HepG2 (cell line): ENCODE data around the gene GAGE10. TPM values are rescaled to one million over a fixed set of nuclear protein-coding genes. Genes with fewer than 3 reads are reported as not detected.
"Not testable (repeated sequence)": the region's sequence is repeated elsewhere in the genome, so short reads cannot be mapped to it uniquely, and the experiment has no call there.

Source experiments
- ATAC-seq: fragments of 200-7000 bp; cut with Tn5 transposase; 3 replicates; pipeline ENCODE4 v1.9.1; 2020; ENCODE audit warnings: mild to moderate bottlenecking, moderate library complexity
- BruUV-seq: library from RNA; stranded (reverse); fragments of 400-500 nt; replicated peaks from 2 replicates; lab custom pipeline; 2021; lab: Mats Ljungman, UMichigan
- CTCF ChIA-PET: fragments of 300-600 bp; formaldehyde crosslinking; extraction: SDS; loops from one replicate; lab custom pipeline; 2021; ENCODE audit warnings: low total read pairs, inconsistent platforms, low intra/inter-chr PET ratio; lab: Yijun Ruan, JAX
- POLR2A ChIA-PET: fragments of 350-600 bp; sonication (Branson Sonifier 250); formaldehyde crosslinking; loops from one replicate; lab custom pipeline; 2020; ENCODE audit warnings: antibody characterized with exemption, inconsistent platforms; lab: Yijun Ruan, JAX
- DNase-seq: peaks from one replicate; pipeline ENCODE4 v3.0.0-alpha.2; 2015; ENCODE audit warnings: low spot score
- FAIRE-seq: peaks from 3 replicates; lab custom pipeline; 2011; peaks lifted over from hg19 to GRCh38; lab: Jason Lieb, UNC
- H2AFZ ChIP-seq: one replicate; pipeline ENCODE4 v1.6.1; 2011; ENCODE audit warnings: low read length, inconsistent platforms
- H3K27ac ChIP-seq: fragments of 300-600 bp; 3 replicates; pipeline ENCODE4 v1.8.0; 2011; ENCODE audit warnings: mixed run types, mild to moderate bottlenecking, mixed read lengths, low read length, inconsistent platforms; ENCODE audit not compliant: insufficient read depth; ENCODE audit errors: extremely low read length
- H3K27me3 ChIP-seq, 2 experiments: fragments of 200-600 bp in 1 of 2; 2 replicates in 1 of 2; 3 replicates in 1 of 2; pipeline versions ENCODE4 v1.6.0 to v1.8.0; 2011; ENCODE audit warnings: low read length in 2 of 2, mild to moderate bottlenecking in 2 of 2, moderate library complexity in 2 of 2, inconsistent platforms in 1 of 2; ENCODE audit not compliant: insufficient read depth in 2 of 2, control insufficient read depth in 1 of 2
- H3K36me3 ChIP-seq, 2 experiments: fragments of 200-600 bp in 1 of 2; replicated peaks in 1 of 2; 2 replicates in 1 of 2; 3 replicates in 1 of 2; pipeline versions ENCODE4 v1.5.1 to v1.8.0; 2011; ENCODE audit warnings: low read length in 2 of 2, inconsistent platforms in 1 of 2; ENCODE audit not compliant: insufficient read depth in 2 of 2, control insufficient read depth in 1 of 2
- H3K4me1 ChIP-seq: 2 replicates; pipeline ENCODE4 v1.5.1; 2012; ENCODE audit warnings: low read length, inconsistent platforms; ENCODE audit not compliant: insufficient read depth
- H3K4me2 ChIP-seq: 2 replicates; pipeline ENCODE4 v1.6.0; 2011; ENCODE audit warnings: low read depth, low read length, inconsistent platforms
- H3K4me3 ChIP-seq, 3 experiments: fragments of 200-600 bp in 1 of 3; sonication (generic), shearing (Covaris generic) in 1 of 3; replicated peaks in 1 of 3; 2 replicates each; pipeline ENCODE4 v1.5.1; 2011 to 2016; ENCODE audit warnings: low read length in 3 of 3, inconsistent platforms in 2 of 3, low read depth in 2 of 3, mild to moderate bottlenecking in 2 of 3, control low read depth in 1 of 3, mixed read lengths in 1 of 3; ENCODE audit not compliant: insufficient read depth in 1 of 3
- H3K79me2 ChIP-seq: one replicate; pipeline ENCODE4 v1.6.1; 2011; ENCODE audit warnings: low read length, inconsistent platforms; ENCODE audit not compliant: insufficient read depth
- H3K9ac ChIP-seq: 2 replicates; pipeline ENCODE4 v1.6.0; 2011; ENCODE audit warnings: mild to moderate bottlenecking, low read depth, low read length, inconsistent platforms; ENCODE audit not compliant: insufficient read depth
- H3K9me3 ChIP-seq: 2 replicates; pipeline ENCODE4 v1.5.1; 2012; ENCODE audit warnings: mild to moderate bottlenecking, low read length
- H4K20me1 ChIP-seq: 2 replicates; pipeline ENCODE4 v1.6.0; 2011; ENCODE audit warnings: inconsistent platforms, mild to moderate bottlenecking, low read length, moderate library complexity; ENCODE audit not compliant: insufficient read depth
- WGBS: methylation state at CpG from one replicate; pipeline ENCODE4 v1.1.6; 2017; ENCODE audit warnings: low lambda C conversion rate; 5-methylcytosine and 5-hydroxymethylcytosine counted together
- in situ Hi-C: cut with HindIII; loops from 2 replicates; pipeline ENCODE4 v1.10.0; 2017; ENCODE audit warnings: low pct_unique_long_range_greater_than_20kb; ENCODE audit not compliant: extremely low pct_ligation_motif_present
- intact Hi-C: fragments of 100-400 bp; cut with micrococcal nuclease; formaldehyde crosslinking; loops from one replicate; pipeline ENCODE4 v1.10.0; 2022; ENCODE audit not compliant: unreplicated experiment
- polyA plus RNA-seq, 8 experiments: library from polyadenylated mRNA; depleted of rRNA in 3 of 8; stranded (reverse) in 7 of 8; unstranded in 1 of 8; fragments of >200 nt; fragmentation: Illumina TruSeq in 4 of 8; extraction: Trizol in 4 of 8; gene quantifications; 2 replicates each; pipeline versions ENCODE4 v1.2.1 to v1.2.3, GENCODE V29; 2011 to 2016; ENCODE audit warnings: low read depth in 4 of 8, missing spikeins in 1 of 8, mixed read lengths in 1 of 8; ENCODE audit not compliant: insufficient read depth in 1 of 8
- total RNA-seq, 5 experiments: library from RNA; depleted of rRNA; stranded (reverse); fragments of >200 nt; fragmentation: Illumina TruSeq; extraction: Trizol; gene quantifications; 2 replicates each; pipeline ENCODE4 v1.2.3, GENCODE V29; 2016; ENCODE audit warnings: low read depth in 1 of 5

The GAGE10 gene
- total and polyA plus RNA-seq, 2 of the 13 experiments (the other 11 are each of a cell fraction or from before 2014, with no cell fraction given) = not detected

GRCh38 chrX:49344496-49345175 is 41.2 kb downstream of the GAGE10 start:
- H3K4me1 ChIP-seq, H3K9ac ChIP-seq, H3K4me2 ChIP-seq, H3K27me3 ChIP-seq, BruUV-seq, POLR2A ChIA-PET, H3K4me3 ChIP-seq, H4K20me1 ChIP-seq, H3K36me3 ChIP-seq, H3K27ac ChIP-seq, CTCF ChIA-PET, H3K79me2 ChIP-seq, H3K9me3 ChIP-seq, DNase-seq, H2AFZ ChIP-seq, intact Hi-C loops, FAIRE-seq, in situ Hi-C loops, ATAC-seq: not testable (repeated sequence)
- WGBS = 36% methylated on average over 14 of the region's 15 CpGs

- H3K36me3 ChIP-seq, H3K27ac ChIP-seq, H3K27me3 ChIP-seq, in situ Hi-C loops, FAIRE-seq, BruUV-seq, H3K4me2 ChIP-seq, H3K79me2 ChIP-seq, DNase-seq, CTCF ChIA-PET, H3K9ac ChIP-seq, H3K4me3 ChIP-seq, H2AFZ ChIP-seq, ATAC-seq, H4K20me1 ChIP-seq, H3K9me3 ChIP-seq, intact Hi-C loops, H3K4me1 ChIP-seq, POLR2A ChIA-PET: not testable (repeated sequence)
- WGBS = 40% methylated on average over 9 of the region's 10 CpGs
These were observed 42.0 kb downstream of the GAGE10 start for GRCh38 chrX:49345402-49345801.

GRCh38 chrX:49346150-49346549 is 42.7 kb downstream of the GAGE10 start:
- BruUV-seq, ATAC-seq, FAIRE-seq, intact Hi-C loops, POLR2A ChIA-PET, H3K4me3 ChIP-seq, DNase-seq, H3K4me2 ChIP-seq, H3K27ac ChIP-seq, H4K20me1 ChIP-seq, H2AFZ ChIP-seq, H3K4me1 ChIP-seq, CTCF ChIA-PET, H3K79me2 ChIP-seq, H3K9ac ChIP-seq, H3K36me3 ChIP-seq, in situ Hi-C loops, H3K9me3 ChIP-seq, H3K27me3 ChIP-seq: not testable (repeated sequence)
- WGBS = 41% methylated on average over 11 of the region's 11 CpGs

Other genes starting within 250 kb of the GAGE10 start
- gene CCDC120, start 244.6 kb upstream of the GAGE10 start, total RNA-seq (2016; rRNA removed; fragmentation: Illumina TruSeq; extraction: Trizol) = 0.89 and 1.3 TPM in 2 replicates
- gene CCDC120, start 244.6 kb upstream of the GAGE10 start, polyA plus RNA-seq (2011; rRNA removed) = 3.2 and 3.7 TPM in 2 replicates
- gene PRAF2, start 229.6 kb upstream of the GAGE10 start, total RNA-seq (2016; rRNA removed; fragmentation: Illumina TruSeq; extraction: Trizol) = 0.33 TPM in 1 of 2 replicates, not detected in the other
- gene PRAF2, start 229.6 kb upstream of the GAGE10 start, polyA plus RNA-seq (2011; rRNA removed) = 2.6 and 4.3 TPM in 2 replicates
- gene WDR45, start 223.8 kb upstream of the GAGE10 start, total RNA-seq (2016; rRNA removed; fragmentation: Illumina TruSeq; extraction: Trizol) = 14.0 and 16.4 TPM in 2 replicates
- 65.5 and 91.1 TPM in 2 replicates for gene WDR45, start 223.8 kb upstream of the GAGE10 start, polyA plus RNA-seq (2011; rRNA removed)
- 18.7 and 21.5 TPM in 2 replicates for gene GPKOW, start 179.9 kb upstream of the GAGE10 start, total RNA-seq (2016; rRNA removed; fragmentation: Illumina TruSeq; extraction: Trizol)
- gene GPKOW, start 179.9 kb upstream of the GAGE10 start, polyA plus RNA-seq (2011; rRNA removed) = 22.6 and 26.2 TPM in 2 replicates
- gene MAGIX, start 140.9 kb upstream of the GAGE10 start, total RNA-seq (2016; rRNA removed; fragmentation: Illumina TruSeq; extraction: Trizol) = 1.0 and 1.2 TPM in 2 replicates
- 0.37 and 0.63 TPM in 2 replicates for gene MAGIX, start 140.9 kb upstream of the GAGE10 start, polyA plus RNA-seq (2011; rRNA removed)
- 0.18 and 0.40 TPM in 2 replicates for gene PLP2, start 131.7 kb upstream of the GAGE10 start, total RNA-seq (2016; rRNA removed; fragmentation: Illumina TruSeq; extraction: Trizol)
- 3.6 and 5.1 TPM in 2 replicates for gene PLP2, start 131.7 kb upstream of the GAGE10 start, polyA plus RNA-seq (2011; rRNA removed)
- gene PRICKLE3, start 117.3 kb upstream of the GAGE10 start, total RNA-seq (2016; rRNA removed; fragmentation: Illumina TruSeq; extraction: Trizol) = 2.5 and 2.6 TPM in 2 replicates
- 2.6 and 2.9 TPM in 2 replicates for gene PRICKLE3, start 117.3 kb upstream of the GAGE10 start, polyA plus RNA-seq (2011; rRNA removed)
- 1.7 and 2.5 TPM in 2 replicates for gene SYP, start 103.5 kb upstream of the GAGE10 start, total RNA-seq (2016; rRNA removed; fragmentation: Illumina TruSeq; extraction: Trizol)
- gene SYP, start 103.5 kb upstream of the GAGE10 start, polyA plus RNA-seq (2011; rRNA removed) = 2.0 and 4.4 TPM in 2 replicates
- gene CACNA1F, start 70.3 kb upstream of the GAGE10 start, total RNA-seq (2016; rRNA removed; fragmentation: Illumina TruSeq; extraction: Trizol) = not detected in 2 replicates
- 0.03 and 0.09 TPM in 2 replicates for gene CACNA1F, start 70.3 kb upstream of the GAGE10 start, polyA plus RNA-seq (2011; rRNA removed)
- gene CCDC22, start 68.2 kb upstream of the GAGE10 start, total RNA-seq (2016; rRNA removed; fragmentation: Illumina TruSeq; extraction: Trizol) = 11.2 and 13.1 TPM in 2 replicates
- gene CCDC22, start 68.2 kb upstream of the GAGE10 start, polyA plus RNA-seq (2011; rRNA removed) = 11.0 and 17.1 TPM in 2 replicates
- not detected in 2 replicates for gene FOXP3, start 38.9 kb upstream of the GAGE10 start, total RNA-seq (2016; rRNA removed; fragmentation: Illumina TruSeq; extraction: Trizol)
- gene FOXP3, start 38.9 kb upstream of the GAGE10 start, polyA plus RNA-seq (2011; rRNA removed) = 0.04 and 0.07 TPM in 2 replicates
- 0.07 and 0.84 TPM in 2 replicates for gene PPP1R3F, start 33.9 kb upstream of the GAGE10 start, total RNA-seq (2016; rRNA removed; fragmentation: Illumina TruSeq; extraction: Trizol)
- gene PPP1R3F, start 33.9 kb upstream of the GAGE10 start, polyA plus RNA-seq (2011; rRNA removed) = 0.46 and 0.82 TPM in 2 replicates
- gene GAGE12J, start 18.4 kb downstream of the GAGE10 start, total RNA-seq (2016; rRNA removed; fragmentation: Illumina TruSeq; extraction: Trizol) = not detected in 2 replicates
- gene GAGE12J, start 18.4 kb downstream of the GAGE10 start, polyA plus RNA-seq (2011; rRNA removed) = not detected in 2 replicates
- not detected in 2 replicates for gene GAGE13, start 27.9 kb downstream of the GAGE10 start, total RNA-seq (2016; rRNA removed; fragmentation: Illumina TruSeq; extraction: Trizol)
- gene GAGE13, start 27.9 kb downstream of the GAGE10 start, polyA plus RNA-seq (2011; rRNA removed) = not detected in 2 replicates
- gene GAGE12C, start 228.5 kb downstream of the GAGE10 start, total RNA-seq (2016; rRNA removed; fragmentation: Illumina TruSeq; extraction: Trizol) = not detected in 2 replicates
- not detected in 2 replicates for gene GAGE12C, start 228.5 kb downstream of the GAGE10 start, polyA plus RNA-seq (2011; rRNA removed)
- gene GAGE12D, start 238.1 kb downstream of the GAGE10 start, total RNA-seq (2016; rRNA removed; fragmentation: Illumina TruSeq; extraction: Trizol) = not detected in 2 replicates
- gene GAGE12D, start 238.1 kb downstream of the GAGE10 start, polyA plus RNA-seq (2011; rRNA removed) = not detected in 2 replicates
- gene GAGE12E, start 247.6 kb downstream of the GAGE10 start, total RNA-seq (2016; rRNA removed; fragmentation: Illumina TruSeq; extraction: Trizol) = not detected in 2 replicates
- gene GAGE12E, start 247.6 kb downstream of the GAGE10 start, polyA plus RNA-seq (2011; rRNA removed) = not detected in 2 replicates